Ecto neural progenitor cell (in vitro differentiated cells): Measurements from ENCODE around the gene PRMT7.

Experiments used
- DNase-seq: peaks from one replicate; pipeline ENCODE4 v3.0.0-alpha.2; 2018; ENCODE audit warnings: low spot score

The PRMT7 gene

GRCh38 chr16:68363658-68364521 lies 53.1 kb downstream of the PRMT7 start:
- no peak for DNase-seq

GRCh38 chr16:68364561-68364998 lies 53.8 kb downstream of the PRMT7 start:
- no peak for DNase-seq

- no peak for DNase-seq
These were observed 54.5 kb downstream of the PRMT7 start for GRCh38 chr16:68365167-68365817.

- DNase-seq, result no peak
These were observed 55.2 kb downstream of the PRMT7 start for GRCh38 chr16:68366062-68366461.

GRCh38 chr16:68367030-68367429 lies 56.2 kb downstream of the PRMT7 start:
- DNase-seq, result peak; percentile 82

GRCh38 chr16:68367440-68367839 lies 56.6 kb downstream of the PRMT7 start:
- no peak for DNase-seq

- DNase-seq, result no peak
These were observed 57.1 kb downstream of the PRMT7 start for GRCh38 chr16:68367891-68368290.

- no peak for DNase-seq
These were observed 57.6 kb downstream of the PRMT7 start for GRCh38 chr16:68368301-68368888.

- DNase-seq, result no peak
These were observed 58.3 kb downstream of the PRMT7 start for GRCh38 chr16:68369168-68369567.

- DNase-seq, result no peak
These were observed 59.1 kb downstream of the PRMT7 start for GRCh38 chr16:68369697-68370580.

- DNase-seq, result no peak
These were observed 59.9 kb downstream of the PRMT7 start for GRCh38 chr16:68370581-68371275.

- no peak for DNase-seq
These were observed 60.4 kb downstream of the PRMT7 start for GRCh38 chr16:68371276-68371651.

- no peak for DNase-seq
These were observed 61.0 kb downstream of the PRMT7 start for GRCh38 chr16:68371706-68372380.

- no peak for DNase-seq
These were observed 61.5 kb downstream of the PRMT7 start for GRCh38 chr16:68372381-68372720.

GRCh38 chr16:68372806-68373205 lies 62.0 kb downstream of the PRMT7 start:
- no peak for DNase-seq

GRCh38 chr16:68373528-68374245 lies 62.9 kb downstream of the PRMT7 start:
- no peak for DNase-seq

- no peak for DNase-seq
These were observed 63.5 kb downstream of the PRMT7 start for GRCh38 chr16:68374246-68374805.

- no peak for DNase-seq
These were observed 64.3 kb downstream of the PRMT7 start for GRCh38 chr16:68374961-68375660.

GRCh38 chr16:68375801-68376536 lies 65.2 kb downstream of the PRMT7 start:
- no peak for DNase-seq
